ENCODE measurements around the gene TXN. TPM values are rescaled to one million over a fixed set of nuclear protein-coding genes. Genes with fewer than 3 reads are reported as not detected.

TXN gene
- total RNA-seq, 4 donors from 2014 or later, result 126 to 214 (median 154) TPM

DNA sequence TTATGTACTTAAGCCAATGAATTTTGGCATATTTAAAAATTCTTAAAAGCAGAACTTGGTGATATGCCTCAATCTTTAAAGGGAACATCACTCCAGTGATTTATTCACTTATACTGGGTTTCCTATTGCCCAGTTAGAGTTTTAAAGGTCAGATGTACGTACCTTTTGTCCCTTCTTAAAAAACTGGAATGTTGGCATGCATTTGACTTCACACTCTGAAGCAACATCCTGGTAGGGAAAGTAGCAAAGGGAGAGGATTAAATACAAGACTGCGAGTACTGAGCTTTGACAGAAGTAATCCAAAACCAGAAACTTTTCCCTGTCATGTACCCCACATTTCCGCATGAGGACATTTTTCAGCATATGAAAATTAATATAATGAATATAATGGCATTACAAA lies 11.7 kb downstream of the TXN start:
- Histone ChIP-seq H3K27me3 (no peaks in the 10 kb centered on the region), H3K27ac (no peak overlapping the region), H3K4me1 (no peaks in the 10 kb centered on the region), H3K4me3 (no peak overlapping the region), H3K36me3 (peaks cover 59% of the 10 kb centered on the region), H3K9me3 (no peaks in the 10 kb centered on the region)
- WGBS, result 75% methylated on average over 3 of the region's 3 CpGs
- no peak for DNase-seq (ENCODE audit: low spot score in 2 of 2)
- TF ChIP-seq EP300 (IDR thresholded peaks at IDR 0.05) (no peak), POLR2AphosphoS5 (IDR thresholded peaks at IDR 0.05) (no peak), POLR2A (IDR thresholded peaks at IDR 0.05) (no peak)
- TF ChIP-seq, protein P1, sequence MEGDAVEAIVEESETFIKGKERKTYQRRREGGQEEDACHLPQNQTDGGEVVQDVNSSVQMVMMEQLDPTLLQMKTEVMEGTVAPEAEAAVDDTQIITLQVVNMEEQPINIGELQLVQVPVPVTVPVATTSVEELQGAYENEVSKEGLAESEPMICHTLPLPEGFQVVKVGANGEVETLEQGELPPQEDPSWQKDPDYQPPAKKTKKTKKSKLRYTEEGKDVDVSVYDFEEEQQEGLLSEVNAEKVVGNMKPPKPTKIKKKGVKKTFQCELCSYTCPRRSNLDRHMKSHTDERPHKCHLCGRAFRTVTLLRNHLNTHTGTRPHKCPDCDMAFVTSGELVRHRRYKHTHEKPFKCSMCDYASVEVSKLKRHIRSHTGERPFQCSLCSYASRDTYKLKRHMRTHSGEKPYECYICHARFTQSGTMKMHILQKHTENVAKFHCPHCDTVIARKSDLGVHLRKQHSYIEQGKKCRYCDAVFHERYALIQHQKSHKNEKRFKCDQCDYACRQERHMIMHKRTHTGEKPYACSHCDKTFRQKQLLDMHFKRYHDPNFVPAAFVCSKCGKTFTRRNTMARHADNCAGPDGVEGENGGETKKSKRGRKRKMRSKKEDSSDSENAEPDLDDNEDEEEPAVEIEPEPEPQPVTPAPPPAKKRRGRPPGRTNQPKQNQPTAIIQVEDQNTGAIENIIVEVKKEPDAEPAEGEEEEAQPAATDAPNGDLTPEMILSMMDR (IDR thresholded peaks at IDR 0.05), result no peak

- Histone ChIP-seq H3K4me1 (no peaks in the 10 kb centered on the region), H3K36me3 (peaks cover 44% of the 10 kb centered on the region), H3K9me3 (no peaks in the 10 kb centered on the region), H3K27ac (no peak overlapping the region), H3K4me3 (no peak overlapping the region), H3K27me3 (no peaks in the 10 kb centered on the region)
- DNase-seq (ENCODE audit: low spot score in 2 of 2), result no peak
- 95% methylated on average over 1 of the region's 1 CpG for WGBS
- TF ChIP-seq EP300 (IDR thresholded peaks at IDR 0.05) (no peak), POLR2A (IDR thresholded peaks at IDR 0.05) (no peak), POLR2AphosphoS5 (IDR thresholded peaks at IDR 0.05) (no peak)
- TF ChIP-seq, protein P1 (IDR thresholded peaks at IDR 0.05), result no peak
Measured at GRCh38 chr9:110241858-110242321, 14.4 kb downstream of the TXN start.

- Histone ChIP-seq H3K36me3 (peaks cover 39% of the 10 kb centered on the region), H3K4me3 (no peak overlapping the region), H3K4me1 (no peaks in the 10 kb centered on the region), H3K27ac (no peak overlapping the region), H3K27me3 (no peaks in the 10 kb centered on the region), H3K9me3 (no peaks in the 10 kb centered on the region)
- no peak for TF ChIP-seq POLR2A (IDR thresholded peaks at IDR 0.05)
- no peak for TF ChIP-seq EP300 (IDR thresholded peaks at IDR 0.05)
- no peak for TF ChIP-seq POLR2AphosphoS5 (IDR thresholded peaks at IDR 0.05)
- TF ChIP-seq, protein P1 (IDR thresholded peaks at IDR 0.05), result no peak
- WGBS, result 95% methylated on average over 3 of the region's 3 CpGs
- DNase-seq (ENCODE audit: low spot score in 2 of 2), result no peak
Measured at GRCh38 chr9:110241260-110241857, 14.9 kb downstream of the TXN start.

DNA sequence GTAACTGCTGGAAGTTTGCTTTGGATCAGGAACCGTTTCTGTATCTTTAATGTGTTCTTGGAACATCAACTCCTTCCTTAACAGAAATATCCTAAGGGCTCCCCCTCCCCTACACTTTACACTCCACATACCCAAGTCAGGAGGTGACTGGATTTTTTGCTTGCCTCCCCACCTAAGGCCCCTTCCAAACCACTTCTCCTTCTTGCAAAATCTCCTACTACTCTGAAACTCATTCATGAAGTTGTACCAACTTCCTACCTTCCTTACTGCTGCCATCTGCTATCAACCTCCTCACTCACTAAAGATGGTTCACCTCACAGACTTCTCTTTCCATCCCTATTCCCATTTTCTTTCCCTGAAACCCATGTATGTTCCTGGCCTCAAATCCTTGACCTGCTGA lies 16.1 kb downstream of the TXN start:
- DNase-seq (ENCODE audit: low spot score in 2 of 2), result no peak
- Histone ChIP-seq H3K27ac (no peak overlapping the region), H3K27me3 (no peaks in the 10 kb centered on the region), H3K36me3 (peaks cover 31% of the 10 kb centered on the region), H3K4me1 (no peaks in the 10 kb centered on the region), H3K9me3 (no peaks in the 10 kb centered on the region), H3K4me3 (no peak overlapping the region)
- TF ChIP-seq, protein P1 (IDR thresholded peaks at IDR 0.05), result no peak
- TF ChIP-seq EP300 (IDR thresholded peaks at IDR 0.05), result no peak
- no peak for TF ChIP-seq POLR2A (IDR thresholded peaks at IDR 0.05)
- TF ChIP-seq POLR2AphosphoS5 (IDR thresholded peaks at IDR 0.05), result no peak
- 24% methylated on average over 1 of the region's 1 CpG for WGBS

GRCh38 chr9:110228321-110228720 lies 28.0 kb downstream of the TXN start:
- Histone ChIP-seq H3K4me1 (no peaks in the 10 kb centered on the region), H3K9me3 (no peaks in the 10 kb centered on the region), H3K36me3 (no peaks in the 10 kb centered on the region), H3K4me3 (no peak overlapping the region), H3K27me3 (no peaks in the 10 kb centered on the region), H3K27ac (no peak overlapping the region)
- TF ChIP-seq, protein P1 (IDR thresholded peaks at IDR 0.05), result no peak
- no peak for TF ChIP-seq POLR2AphosphoS5 (IDR thresholded peaks at IDR 0.05)
- no peak for TF ChIP-seq EP300 (IDR thresholded peaks at IDR 0.05)
- no peak for TF ChIP-seq POLR2A (IDR thresholded peaks at IDR 0.05)
- WGBS, result 82% methylated on average over 2 of the region's 2 CpGs
- no peak for DNase-seq (ENCODE audit: low spot score in 2 of 2)
